ENCODE results near the gene VAPB. TPM values are rescaled to one million over a fixed set of nuclear protein-coding genes. Genes with fewer than 3 reads are reported as not detected.

The VAPB gene
- total RNA-seq, 1 donor from 2014 or later: 53.8 TPM

DNA sequence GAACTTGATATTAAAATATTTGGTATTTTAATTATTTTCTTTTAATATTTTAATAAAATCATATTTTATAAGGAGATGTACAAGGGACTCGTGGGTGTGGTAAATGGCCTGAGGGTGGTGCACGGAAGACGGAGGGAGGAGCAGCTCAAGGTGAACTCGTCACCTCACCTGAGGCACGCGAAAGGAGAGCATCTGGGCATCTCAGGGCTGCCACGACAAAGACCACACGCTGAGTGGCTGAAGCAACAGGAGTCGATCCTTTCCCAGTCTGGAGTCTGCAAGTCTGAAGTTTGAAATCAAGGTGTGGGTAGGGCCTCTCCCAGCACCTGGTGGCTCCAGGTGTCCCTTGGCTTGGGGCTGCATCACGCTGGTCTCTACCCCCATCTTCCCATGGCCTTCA lies 86.4 kb downstream of the VAPB start:
- no peak for TF ChIP-seq CTCF (IDR thresholded peaks at IDR 0.05; ENCODE audit: unreplicated experiment)
- Mint-ChIP-seq H3K4me3 (ENCODE audit: low read depth) (no peak overlapping the region), H3K36me3 (ENCODE audit: insufficient read depth) (peaks cover 4% of the 10 kb centered on the region), H3K27ac (no peak overlapping the region), H3K4me1 (ENCODE audit: low read depth) (no peaks in the 10 kb centered on the region), H3K9me3 (ENCODE audit: low read depth) (peaks cover 17% of the 10 kb centered on the region), H3K27me3 (no peaks in the 10 kb centered on the region)
- no peak for DNase-seq (ENCODE audit: low spot score, unreplicated experiment)

- H3K36me3 Mint-ChIP-seq (ENCODE audit: insufficient read depth): peaks cover 6% of the 10 kb centered on the region
- H3K27me3 Mint-ChIP-seq: peaks cover 18% of the 10 kb centered on the region
- H3K4me1 Mint-ChIP-seq (ENCODE audit: low read depth): no peaks in the 10 kb centered on the region
- no peak overlapping the region for H3K27ac Mint-ChIP-seq
- no peak for DNase-seq (ENCODE audit: low spot score, unreplicated experiment)
- peaks cover 17% of the 10 kb centered on the region for H3K9me3 Mint-ChIP-seq (ENCODE audit: low read depth)
- H3K4me3 Mint-ChIP-seq (ENCODE audit: low read depth): no peak overlapping the region
- no peak for TF ChIP-seq CTCF (IDR thresholded peaks at IDR 0.05; ENCODE audit: unreplicated experiment)
These were observed 89.2 kb downstream of the VAPB start for GRCh38 chr20:58478141-58478805.

GRCh38 chr20:58479726-58480440 lies 90.9 kb downstream of the VAPB start:
- Mint-ChIP-seq H3K4me1 (ENCODE audit: low read depth) (no peaks in the 10 kb centered on the region), H3K36me3 (ENCODE audit: insufficient read depth) (peaks cover 6% of the 10 kb centered on the region), H3K27me3 (peaks cover 18% of the 10 kb centered on the region), H3K4me3 (ENCODE audit: low read depth) (no peak overlapping the region), H3K9me3 (ENCODE audit: low read depth) (peaks cover 20% of the 10 kb centered on the region), H3K27ac (no peak overlapping the region)
- no peak for TF ChIP-seq CTCF (IDR thresholded peaks at IDR 0.05; ENCODE audit: unreplicated experiment)
- DNase-seq (ENCODE audit: low spot score, unreplicated experiment): no peak

DNA sequence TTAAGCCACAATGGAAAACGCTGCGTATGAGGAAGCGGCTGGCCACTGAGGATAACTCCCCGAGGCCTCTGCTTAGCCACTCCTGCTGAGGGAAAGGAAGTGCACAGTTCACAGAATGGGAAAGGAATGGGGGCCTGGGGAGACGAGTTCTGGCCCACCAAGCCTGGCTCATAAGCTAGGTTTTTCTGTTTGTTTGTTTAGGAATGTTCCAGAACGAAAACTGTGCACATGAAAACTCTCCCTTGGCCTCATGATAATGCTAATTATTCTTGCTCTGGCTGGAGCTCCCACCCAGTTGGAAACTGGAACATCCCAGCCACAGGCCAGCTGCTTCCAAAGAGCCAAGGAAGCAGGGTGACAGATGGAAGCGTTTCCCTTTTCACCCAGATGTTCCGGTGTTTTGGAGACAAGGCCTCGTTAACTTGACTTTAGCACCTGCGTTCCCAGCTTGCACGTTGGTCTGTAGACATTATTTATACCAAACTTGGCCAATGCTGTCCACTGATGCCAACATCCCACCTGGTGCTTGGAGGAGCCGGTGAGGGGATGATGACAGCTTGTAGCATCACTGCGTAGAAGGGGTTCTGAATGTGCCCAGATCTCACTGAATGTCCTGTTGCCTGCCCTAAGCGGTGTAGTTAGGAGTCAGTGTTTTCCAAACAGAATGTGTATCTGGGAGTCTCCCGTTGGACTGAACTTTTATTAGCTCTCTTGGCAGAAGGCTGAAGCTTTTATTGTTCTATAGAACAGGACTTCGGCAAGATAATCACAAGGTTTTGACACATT lies 91.7 kb downstream of the VAPB start:
- Mint-ChIP-seq H3K27ac (no peak overlapping the region), H3K27me3 (peaks cover 18% of the 10 kb centered on the region), H3K4me3 (ENCODE audit: low read depth) (no peak overlapping the region), H3K36me3 (ENCODE audit: insufficient read depth) (peaks cover 7% of the 10 kb centered on the region), H3K9me3 (ENCODE audit: low read depth) (peaks cover 27% of the 10 kb centered on the region), H3K4me1 (ENCODE audit: low read depth) (no peaks in the 10 kb centered on the region)
- DNase-seq (ENCODE audit: low spot score, unreplicated experiment): no peak
- TF ChIP-seq CTCF (IDR thresholded peaks at IDR 0.05; ENCODE audit: unreplicated experiment): no peak

DNA sequence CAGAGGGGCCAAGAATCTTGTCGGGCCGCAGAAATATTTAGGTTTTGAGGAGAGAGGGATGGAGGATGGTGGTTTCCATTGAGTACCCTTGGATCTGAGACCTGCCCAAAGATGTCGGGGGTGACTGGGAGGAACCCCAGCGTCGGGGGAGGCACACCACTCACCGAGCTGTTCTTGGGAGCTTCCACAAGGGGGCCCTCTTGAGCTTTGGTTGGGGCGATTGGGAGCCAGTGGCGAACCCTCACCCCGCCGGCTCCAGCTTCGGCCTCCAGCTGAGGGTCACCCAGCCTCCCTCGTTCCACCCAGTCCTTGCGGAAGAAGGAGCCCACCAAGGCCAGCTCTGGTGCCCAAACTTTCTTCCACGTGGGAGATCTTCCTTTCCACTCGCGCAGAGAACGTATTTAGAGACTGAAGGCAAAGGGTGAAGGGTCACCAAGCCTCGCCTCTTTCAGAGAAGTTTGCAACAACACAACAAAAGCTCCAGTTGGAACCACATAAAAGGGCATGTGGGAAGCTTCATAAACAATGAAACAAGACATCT lies 92.5 kb downstream of the VAPB start:
- Mint-ChIP-seq H3K27ac (no peak overlapping the region), H3K9me3 (ENCODE audit: low read depth) (peaks cover 35% of the 10 kb centered on the region), H3K27me3 (peaks cover 18% of the 10 kb centered on the region), H3K4me3 (ENCODE audit: low read depth) (no peak overlapping the region), H3K36me3 (ENCODE audit: insufficient read depth) (peaks cover 14% of the 10 kb centered on the region), H3K4me1 (ENCODE audit: low read depth) (no peaks in the 10 kb centered on the region)
- peak; percentile 30 for DNase-seq (ENCODE audit: low spot score, unreplicated experiment)
- TF ChIP-seq CTCF (IDR thresholded peaks at IDR 0.05; ENCODE audit: unreplicated experiment): peak; percentile 52

All from progenitor cell of endocrine pancreas (in vitro differentiated cells).